DOHH2 (cell line): ENCODE data around the gene CTDSP1.

Experiments
- H3F3A ChIP-seq: fragments of 200-600 bp; sonication (generic), shearing (Covaris generic); 2 replicates; pipeline ENCODE4 v1.6.0; 2016; ENCODE audit warnings: antibody characterized with exemption, mild to moderate bottlenecking; ENCODE audit not compliant: control insufficient read depth, insufficient read depth
- H3K27ac ChIP-seq: fragments of 200-600 bp; sonication (generic); 2 replicates; pipeline ENCODE4 v1.5.1; 2014; ENCODE audit warnings: low read depth, mild to moderate bottlenecking, low read length, moderate library complexity
- H3K27me3 ChIP-seq: fragments of 200-600 bp; sonication (generic); 2 replicates; pipeline ENCODE4 v1.6.1; 2014; ENCODE audit warnings: mild to moderate bottlenecking, low read length, mixed read lengths; ENCODE audit not compliant: control insufficient read depth
- H3K36me3 ChIP-seq: fragments of 200-600 bp; sonication (generic); 2 replicates; pipeline ENCODE4 v1.6.1; 2014; ENCODE audit warnings: mild to moderate bottlenecking, low read length, moderate library complexity, mixed read lengths; ENCODE audit not compliant: control insufficient read depth
- H3K4me1 ChIP-seq: fragments of 200-600 bp; sonication (generic); 2 replicates; pipeline ENCODE4 v1.6.1; 2014; ENCODE audit warnings: mild to moderate bottlenecking, low read length, mixed read lengths; ENCODE audit not compliant: control insufficient read depth
- H3K4me2 ChIP-seq: fragments of 200-600 bp; sonication (generic); 2 replicates; pipeline ENCODE4 v1.6.0; 2014; ENCODE audit warnings: mild to moderate bottlenecking, low read length, moderate library complexity
- H3K4me3 ChIP-seq: fragments of 200-600 bp; sonication (generic); 2 replicates; pipeline ENCODE4 v1.5.1; 2014; ENCODE audit warnings: mild to moderate bottlenecking, low read length, mixed read lengths
- H3K79me2 ChIP-seq: fragments of 200-600 bp; sonication (generic); 2 replicates; pipeline ENCODE4 v1.6.1; 2014; ENCODE audit warnings: mild to moderate bottlenecking, low read length, mixed read lengths; ENCODE audit not compliant: control insufficient read depth
- H3K9me2 ChIP-seq: fragments of 200-600 bp; sonication (generic); replicated peaks from 2 replicates; pipeline ENCODE4 v1.6.1; 2014; ENCODE audit warnings: mild to moderate bottlenecking, low read length, mixed read lengths; ENCODE audit not compliant: control insufficient read depth
- H3K9me3 ChIP-seq: fragments of 200-600 bp; sonication (generic); 2 replicates; pipeline ENCODE4 v1.6.1; 2014; ENCODE audit warnings: antibody characterized with exemption, low read length, mixed read lengths; ENCODE audit not compliant: control insufficient read depth, insufficient read depth
- H4K20me1 ChIP-seq: fragments of 200-600 bp; sonication (generic); 2 replicates; pipeline ENCODE4 v1.6.0; 2014; ENCODE audit warnings: low read depth, mild to moderate bottlenecking, antibody characterized with exemption, low read length, moderate library complexity; ENCODE audit not compliant: control insufficient read depth, insufficient read depth
- CTCF ChIP-seq: fragments of 200-600 bp; sonication (generic); IDR thresholded peaks from one replicate; pipeline ENCODE4 v1.5.1; 2014; ENCODE audit warnings: antibody characterized with exemption, mild to moderate bottlenecking, low read depth, low read length; ENCODE audit not compliant: poor library complexity, severe bottlenecking
- EZH2phosphoT487 ChIP-seq: fragments of 200-600 bp; sonication (generic); IDR thresholded peaks from 2 replicates; pipeline ENCODE4 v1.6.1; 2017; ENCODE audit warnings: borderline replicate concordance, mild to moderate bottlenecking, antibody characterized with exemption, low read length, moderate library complexity, mixed read lengths

CTDSP1 gene

GRCh38 chr2:218405086-218405745, 5.5 kb downstream of the CTDSP1 start:
- Histone ChIP-seq H3F3A (no peaks in the 10 kb centered on the region), H3K4me2 (peak overlapping the region; percentile 91), H3K27me3 (no peaks in the 10 kb centered on the region), H3K4me3 (peak overlapping the region; percentile 67), H3K9me3 (no peaks in the 10 kb centered on the region), H3K36me3 (peaks cover 46% of the 10 kb centered on the region), H3K27ac (peak overlapping the region; percentile 68), H3K9me2 (no peaks in the 10 kb centered on the region), H3K79me2 (peaks cover 32% of the 10 kb centered on the region), H4K20me1 (no peaks in the 10 kb centered on the region), H3K4me1 (peaks cover 63% of the 10 kb centered on the region)
- TF ChIP-seq CTCF (no peak), EZH2phosphoT487 (no peak)

- H3K4me3 ChIP-seq, result peak overlapping the region; percentile 67
- peaks cover 26% of the 10 kb centered on the region for H3K79me2 ChIP-seq
- H3K36me3 ChIP-seq, result peaks cover 46% of the 10 kb centered on the region
- H3K9me2 ChIP-seq, result no peaks in the 10 kb centered on the region
- peak overlapping the region; percentile 91 for H3K4me2 ChIP-seq
- no peak for TF ChIP-seq CTCF
- no peak for TF ChIP-seq EZH2phosphoT487
- H4K20me1 ChIP-seq, result no peaks in the 10 kb centered on the region
- H3K27me3 ChIP-seq, result no peaks in the 10 kb centered on the region
- H3K27ac ChIP-seq, result peak overlapping the region; percentile 68
- no peaks in the 10 kb centered on the region for H3K9me3 ChIP-seq
- H3F3A ChIP-seq, result no peaks in the 10 kb centered on the region
- peaks cover 63% of the 10 kb centered on the region for H3K4me1 ChIP-seq
Observed at GRCh38 chr2:218405746-218406208, 6.1 kb downstream of the CTDSP1 start.

- Histone ChIP-seq H3K9me3 (no peaks in the 10 kb centered on the region), H4K20me1 (no peaks in the 10 kb centered on the region), H3K79me2 (peaks cover 20% of the 10 kb centered on the region), H3K36me3 (peaks cover 42% of the 10 kb centered on the region), H3K27ac (peak overlapping the region; percentile 68), H3K4me2 (peak overlapping the region; percentile 91), H3F3A (0 out of 2 replicates have a peak, but pooled peaks cover under 1% of the 10 kb centered on the region), H3K4me3 (peak overlapping the region; percentile 83), H3K27me3 (no peaks in the 10 kb centered on the region), H3K4me1 (peaks cover 57% of the 10 kb centered on the region), H3K9me2 (no peaks in the 10 kb centered on the region)
- TF ChIP-seq EZH2phosphoT487, result no peak
- peak; percentile 87 for TF ChIP-seq CTCF
Observed at GRCh38 chr2:218406209-218406948, 6.7 kb downstream of the CTDSP1 start.
